Erythroblast (primary cell): ENCODE data around the gene DBN1.

Source experiments
- GATA1 ChIP-seq: IDR thresholded peaks from 2 replicates; pipeline ENCODE4 v1.6.1; 2011; ENCODE audit warnings: low read depth, mild to moderate bottlenecking, control low read depth, low read length, moderate library complexity
- POLR2A ChIP-seq: IDR thresholded peaks from 2 replicates; pipeline ENCODE4 v1.6.1; 2011; ENCODE audit warnings: mild to moderate bottlenecking, low read length

- TF ChIP-seq POLR2A: no peak
- no peak for TF ChIP-seq GATA1
These were observed 42.5 kb downstream of the DBN1 start for GRCh38 chr5:177430972-177431316.
